Thymus (tissue), 11 donors: Measurements from ENCODE around the gene AP2M1. TPM values are rescaled to one million over a fixed set of nuclear protein-coding genes. Genes with fewer than 3 reads are reported as not detected.

Experiments used
- DNase-seq, 9 donors: peaks; one replicate each; pipeline ENCODE4 v3.0.0-alpha.2; 2013; ENCODE audit warnings: low spot score in 9 of 9, low read depth in 6 of 9, missing footprints in 1 of 9
- H3K27ac ChIP-seq, 2 donors: one replicate each; pipeline ENCODE4 v1.5.1; 2013; ENCODE audit warnings: control low read depth in 1 of 2, low read depth in 1 of 2, low read length in 1 of 2, mild to moderate bottlenecking in 1 of 2, moderate library complexity in 1 of 2
- H3K27me3 ChIP-seq, 2 donors: one replicate each; pipeline ENCODE4 v1.5.1; 2013; ENCODE audit warnings: low read length in 1 of 2; ENCODE audit not compliant: control insufficient read depth in 2 of 2, insufficient read depth in 1 of 2
- H3K36me3 ChIP-seq, 2 donors: one replicate each; pipeline ENCODE4 v1.5.1; 2013; ENCODE audit warnings: low read length in 1 of 2, mild to moderate bottlenecking in 1 of 2, moderate library complexity in 1 of 2; ENCODE audit not compliant: control insufficient read depth in 2 of 2, insufficient read depth in 2 of 2
- H3K4me1 ChIP-seq, 2 donors: one replicate each; pipeline ENCODE4 v1.5.1; 2013; ENCODE audit warnings: low read length in 2 of 2; ENCODE audit not compliant: control insufficient read depth in 2 of 2, insufficient read depth in 2 of 2
- H3K4me3 ChIP-seq, 2 donors: one replicate each; pipeline ENCODE4 v1.5.1; 2013; ENCODE audit warnings: low read length in 2 of 2, control low read depth in 1 of 2, mild to moderate bottlenecking in 1 of 2
- H3K9me3 ChIP-seq, 2 donors: one replicate each; pipeline ENCODE4 v1.5.1; 2013; ENCODE audit warnings: low read length in 1 of 2, mild to moderate bottlenecking in 1 of 2; ENCODE audit not compliant: control insufficient read depth in 2 of 2, insufficient read depth in 1 of 2
- WGBS: extraction: QIAGEN DNeasy Blood & Tissue Kit; methylation state at CpG from one replicate; pipeline ENCODE4 v1.1.7; 2013; 5-methylcytosine and 5-hydroxymethylcytosine counted together
- polyA plus RNA-seq: library from polyadenylated mRNA; stranded (reverse); fragments of 200-250 nt; gene quantifications from one replicate; pipeline ENCODE4 v1.2.3, GENCODE V29; 2013
- total RNA-seq: library from RNA; stranded (reverse); fragments of 120-200 nt; gene quantifications from one replicate; pipeline ENCODE4 v1.2.4, GENCODE V29; 2013
- donor health status: healthy.

Gene AP2M1
- total and polyA plus RNA-seq, 2 donors = 138 to 165 TPM

GRCh38 chr3:184181596-184181995 is 6.9 kb downstream of the AP2M1 start:
- WGBS = 98% methylated on average over 9 of the region's 9 CpGs
- H3K27ac ChIP-seq = no peak overlapping the region
- peaks cover 0 to 3% of the 10 kb centered on the region in 2 donors for H3K9me3 ChIP-seq
- no peaks in the 10 kb centered on the region for H3K27me3 ChIP-seq
- H3K4me3 ChIP-seq = no peak overlapping the region
- H3K4me1 ChIP-seq = peaks cover 8 to 18% of the 10 kb centered on the region in 2 donors
- peaks cover 63 to 75% of the 10 kb centered on the region in 2 donors for H3K36me3 ChIP-seq
- no peak for DNase-seq

- peaks cover 58 to 65% of the 10 kb centered on the region in 2 donors for H3K36me3 ChIP-seq
- no peak overlapping the region for H3K27ac ChIP-seq
- no peak overlapping the region for H3K4me3 ChIP-seq
- WGBS = 97% methylated on average over 5 of the region's 5 CpGs
- H3K4me1 ChIP-seq = peaks cover 10 to 15% of the 10 kb centered on the region in 2 donors
- H3K27me3 ChIP-seq = no peaks in the 10 kb centered on the region
- H3K9me3 ChIP-seq = peaks cover 0 to 3% of the 10 kb centered on the region in 2 donors
- DNase-seq = no peak
Measured at GRCh38 chr3:184183679-184184078, 9.0 kb downstream of the AP2M1 start.

GRCh38 chr3:184184546-184185230 is 10.0 kb downstream of the AP2M1 start:
- Histone ChIP-seq H3K4me1 (peaks cover 10 to 15% of the 10 kb centered on the region in 2 donors), H3K27me3 (no peaks in the 10 kb centered on the region), H3K27ac (no peak overlapping the region), H3K4me3 (no peak overlapping the region), H3K9me3 (peaks cover 0 to 3% of the 10 kb centered on the region in 2 donors), H3K36me3 (peaks cover 56 to 64% of the 10 kb centered on the region in 2 donors)
- 98% methylated on average over 18 of the region's 18 CpGs for WGBS
- no peak for DNase-seq

- WGBS = 5% methylated on average over 55 of the region's 55 CpGs
- H3K4me3 ChIP-seq = peak overlapping the region; percentile 82 to 100
- peak; percentile 98 to 100 (median 100) for DNase-seq
- H3K36me3 ChIP-seq = peaks cover 55 to 61% of the 10 kb centered on the region in 2 donors
- peak overlapping the region; percentile 61 to 71 for H3K27ac ChIP-seq
- no peaks in the 10 kb centered on the region for H3K27me3 ChIP-seq
- peaks cover 10 to 15% of the 10 kb centered on the region in 2 donors for H3K4me1 ChIP-seq
- peaks cover 0 to 3% of the 10 kb centered on the region in 2 donors for H3K9me3 ChIP-seq
Measured at GRCh38 chr3:184185461-184186183, 11.0 kb downstream of the AP2M1 start.

- Histone ChIP-seq H3K27me3 (no peaks in the 10 kb centered on the region), H3K27ac (peak within 1 kb of the TSS; percentile 61 to 71), H3K9me3 (peaks cover 0 to 3% of the 10 kb centered on the region in 2 donors), H3K4me1 (peaks cover 10 to 15% of the 10 kb centered on the region in 2 donors), H3K36me3 (peaks cover 54 to 59% of the 10 kb centered on the region in 2 donors), H3K4me3 (peak within 1 kb of the TSS; percentile 82 to 100)
- under 1% methylated on average over 45 of the region's 45 CpGs for WGBS
- DNase-seq = peak in 3 of 9 donors; percentile 11 to 29 (median 24)
Measured at GRCh38 chr3:184186184-184186901, 11.7 kb downstream of the AP2M1 start, which contains the start of gene ABCF3. Gene ABCF3 (plus strand): TSS chr3:184186199. CDS start chr3:184186208, 9 bp downstream.

- DNase-seq = peak in 1 of 9 donors; percentile 13
- 29% methylated on average over 3 of the region's 3 CpGs for WGBS
- Histone ChIP-seq H3K36me3 (peaks cover 51 to 56% of the 10 kb centered on the region in 2 donors), H3K27me3 (no peaks in the 10 kb centered on the region), H3K4me3 (peak overlapping the region; percentile 82 to 100), H3K4me1 (peaks cover 10 to 15% of the 10 kb centered on the region in 2 donors), H3K9me3 (peaks cover 0 to 3% of the 10 kb centered on the region in 2 donors), H3K27ac (no peak overlapping the region)
Measured at GRCh38 chr3:184186902-184187207, 12.2 kb downstream of the AP2M1 start.

GRCh38 chr3:184188080-184188479 is 13.4 kb downstream of the AP2M1 start:
- Histone ChIP-seq H3K27me3 (no peaks in the 10 kb centered on the region), H3K27ac (no peak overlapping the region), H3K36me3 (peaks cover 50 to 53% of the 10 kb centered on the region in 2 donors), H3K4me1 (peaks cover 10 to 15% of the 10 kb centered on the region in 2 donors), H3K9me3 (peaks cover 0 to 3% of the 10 kb centered on the region in 2 donors), H3K4me3 (no peak overlapping the region)
- WGBS = 97% methylated on average over 17 of the region's 17 CpGs
- no peak for DNase-seq

GRCh38 chr3:184189421-184189820 is 14.8 kb downstream of the AP2M1 start:
- 99% methylated on average over 13 of the region's 13 CpGs for WGBS
- H3K4me3 ChIP-seq = no peak overlapping the region
- H3K4me1 ChIP-seq = peaks cover 10 to 15% of the 10 kb centered on the region in 2 donors
- no peaks in the 10 kb centered on the region for H3K27me3 ChIP-seq
- peaks cover 54 to 55% of the 10 kb centered on the region in 2 donors for H3K36me3 ChIP-seq
- H3K9me3 ChIP-seq = peaks cover 0 to 3% of the 10 kb centered on the region in 2 donors
- DNase-seq = no peak
- H3K27ac ChIP-seq = no peak overlapping the region
